Measurements from ENCODE around the gene RFWD3. TPM values are rescaled to one million over a fixed set of nuclear protein-coding genes. Genes with fewer than 3 reads are reported as not detected.

The RFWD3 gene
- 37.2 to 44.7 TPM (median 38.9 TPM) in 5 replicates for total RNA-seq (2022; extraction: Qiagen RNA extraction; ENCODE audit: low read depth)

GRCh38 chr16:74666425-74667254 lies at the start of gene RFWD3:
Gene RFWD3 (minus strand): TSS chr16:74666877. CDS start chr16:74661449, 5,428 bp downstream.

DNA sequence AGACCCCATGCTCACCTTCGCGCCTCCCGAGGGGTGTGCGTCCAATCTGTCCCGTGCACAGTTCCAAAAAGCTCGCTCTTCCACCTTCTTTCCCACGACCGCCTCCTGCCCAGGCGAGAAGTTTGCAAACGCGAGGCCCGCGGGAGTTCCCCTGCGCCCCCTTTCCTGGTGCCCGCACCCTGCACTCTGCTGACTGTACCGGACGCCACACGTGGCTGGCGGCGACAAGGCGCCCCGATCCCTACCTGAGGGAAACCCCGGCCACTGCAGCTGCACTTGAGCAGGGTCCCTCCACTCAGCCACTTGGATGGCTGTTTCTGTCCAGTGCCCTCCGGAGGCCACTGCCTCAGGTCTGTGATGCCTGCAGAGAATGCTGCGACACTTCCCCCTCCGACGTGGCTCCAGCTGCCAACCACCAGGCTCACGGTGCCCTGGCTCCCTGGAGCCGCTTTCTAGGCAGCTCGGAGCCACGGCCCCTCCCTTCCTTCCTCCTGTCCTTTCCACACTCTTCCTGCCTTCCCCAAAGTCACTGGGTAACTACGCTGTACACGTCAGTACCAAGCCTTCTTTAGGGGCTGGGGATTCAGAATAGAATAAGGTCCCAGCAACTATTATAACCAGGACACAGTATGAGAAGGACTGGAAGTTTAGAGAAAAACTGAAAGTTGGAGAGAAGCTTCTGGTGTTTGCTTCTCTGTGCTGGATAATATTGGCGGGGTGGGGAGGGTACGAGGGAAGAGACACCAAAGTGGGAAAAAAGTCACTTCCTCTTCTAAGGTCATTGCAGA lies 34.0 kb upstream of the RFWD3 start, which contains the start of gene MLKL:
MLKL (minus strand) TSS at position 425 of the 788 bp plus-strand sequence. CDS start 5,105 bp downstream, outside the sequence.

DNA sequence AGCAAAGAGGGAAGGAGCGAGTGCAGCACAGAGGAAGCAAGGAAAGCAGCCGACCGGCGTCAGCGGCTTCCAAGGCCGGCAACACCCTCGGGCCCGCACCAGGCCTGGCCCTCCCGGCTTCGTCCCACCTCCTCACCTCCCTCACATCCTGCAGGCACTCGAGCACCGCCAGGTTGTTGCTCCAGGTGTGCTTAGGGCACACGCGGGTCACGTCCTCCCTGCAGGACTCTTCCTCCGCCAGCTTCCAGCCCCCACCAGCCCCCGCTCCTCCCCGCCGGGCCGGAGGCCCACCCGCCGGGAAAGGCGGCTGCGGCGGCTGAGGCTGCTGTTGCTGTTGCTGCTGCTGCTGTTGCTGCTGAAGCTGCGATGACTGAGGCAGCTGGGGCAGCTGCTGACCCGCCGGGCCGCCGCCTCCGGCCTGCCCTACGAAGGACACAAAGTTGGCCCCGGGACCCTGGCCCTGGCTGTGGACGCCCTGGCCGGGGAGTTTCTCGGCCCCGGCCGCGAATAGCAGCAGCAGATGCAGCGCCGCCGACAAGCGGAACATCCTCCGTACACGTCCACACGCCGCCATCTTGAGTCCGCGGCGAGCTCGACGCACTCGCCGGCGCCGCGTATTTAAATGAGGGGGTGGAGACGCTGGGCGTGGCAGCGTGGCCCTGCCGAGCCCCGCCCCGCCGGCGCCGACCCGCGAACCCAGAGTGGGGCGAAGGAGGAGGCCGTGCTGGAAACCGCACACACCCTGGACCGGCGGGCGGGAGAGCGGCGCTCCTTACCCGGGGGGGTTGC lies 60.0 kb downstream of the RFWD3 start, which contains the start of gene GLG1:
GLG1 (minus strand) TSS at position 594 of the 789 bp plus-strand sequence; CDS start at position 574, 20 bp downstream.

Other genes with a start within 250 kb of the RFWD3 start
- gene CLEC18B, start 245.4 kb downstream of the RFWD3 start, total RNA-seq (2022; extraction: Qiagen RNA extraction; ENCODE audit: low read depth), result 0.25 to 0.54 TPM (median 0.37 TPM) in 4 of 5 replicates, not detected in the other
- gene GLG1, start 59.8 kb downstream of the RFWD3 start, total RNA-seq (2022; extraction: Qiagen RNA extraction; ENCODE audit: low read depth), result 42.0 to 53.6 TPM (median 48.7 TPM) in 5 replicates
- 25.1 to 28.7 TPM (median 27.0 TPM) in 5 replicates for gene MLKL, start 34.0 kb upstream of the RFWD3 start, total RNA-seq (2022; extraction: Qiagen RNA extraction; ENCODE audit: low read depth)
- 34.7 to 45.6 TPM (median 38.1 TPM) in 5 replicates for gene FA2H, start 107.9 kb upstream of the RFWD3 start, total RNA-seq (2022; extraction: Qiagen RNA extraction; ENCODE audit: low read depth)

All from A549 treated with CpdA at 1 μM for 4 hours (cell line).